HCT116 (cell line): Measurements from ENCODE around the gene CAMKMT.

Experiments used
- ELF1 ChIP-seq: IDR thresholded peaks from 2 replicates; pipeline ENCODE4 v1.6.1; 2012; ENCODE audit warnings: low read depth, borderline replicate concordance
- EZH2 ChIP-seq: fragments of 200-600 bp; sonication (generic); IDR thresholded peaks from 2 replicates; pipeline ENCODE4 v1.6.1; 2017; ENCODE audit warnings: antibody characterized with exemption, mixed run types
- EZH2phosphoT487 ChIP-seq: fragments of 200-600 bp; IDR thresholded peaks from 2 replicates; pipeline ENCODE4 v1.6.1; 2018; ENCODE audit warnings: antibody characterized with exemption, borderline replicate concordance
- JUND ChIP-seq: IDR thresholded peaks from 2 replicates; pipeline ENCODE4 v1.6.1; 2012
- POLR2A ChIP-seq: IDR thresholded peaks from 2 replicates; pipeline ENCODE4 v1.7.0; 2011; ENCODE audit warnings: borderline replicate concordance; ENCODE audit not compliant: insufficient read depth, insufficient read length; ENCODE audit errors: extremely low read depth
- POLR2AphosphoS5 ChIP-seq: IDR thresholded peaks from 2 replicates; pipeline ENCODE4 v1.6.1; 2011; ENCODE audit warnings: mild to moderate bottlenecking, low read depth, low read length, moderate library complexity
- RAD21 ChIP-seq: IDR thresholded peaks from 2 replicates; pipeline ENCODE4 v1.6.1; 2012; ENCODE audit warnings: low read depth, mild to moderate bottlenecking
- SIN3A ChIP-seq: IDR thresholded peaks from 2 replicates; pipeline ENCODE4 v1.6.1; 2012; ENCODE audit warnings: low read depth
- YY1 ChIP-seq: IDR thresholded peaks from 2 replicates; pipeline ENCODE4 v1.6.1; 2011; ENCODE audit warnings: low read length, low read depth, moderate library complexity, mild to moderate bottlenecking; ENCODE audit not compliant: insufficient replicate concordance; ENCODE audit errors: extremely low read depth
- TF ChIP-seq, protein P1 (sequence below), 3 experiments: fragments of 200-600 bp in 1 of 3; sonication (generic) in 1 of 3; IDR thresholded peaks in 2 of 3; conservative IDR thresholded peaks in 1 of 3; 2 replicates each; pipeline ENCODE4 v1.5.1; 2012 to 2017; ENCODE audit warnings: low read depth in 2 of 3, low read length in 2 of 3, antibody characterized with exemption in 1 of 3, borderline replicate concordance in 1 of 3, control low read depth in 1 of 3, mild to moderate bottlenecking in 1 of 3, mixed read lengths in 1 of 3, mixed run types in 1 of 3, moderate library complexity in 1 of 3; ENCODE audit not compliant: insufficient read depth in 1 of 3
- TF ChIP-seq, protein P2 (sequence below): IDR thresholded peaks from 2 replicates; pipeline ENCODE4 v1.6.1; 2012; ENCODE audit warnings: low read depth
- TF ChIP-seq, protein P3 (sequence below): IDR thresholded peaks from 2 replicates; pipeline ENCODE4 v1.6.1; 2011; ENCODE audit warnings: mild to moderate bottlenecking, low read length, moderate library complexity; ENCODE audit not compliant: insufficient replicate concordance; ENCODE audit errors: extremely low read depth
- TF ChIP-seq, protein P4 (sequence below): IDR thresholded peaks from 2 replicates; pipeline ENCODE4 v1.6.1; 2012

DNA sequence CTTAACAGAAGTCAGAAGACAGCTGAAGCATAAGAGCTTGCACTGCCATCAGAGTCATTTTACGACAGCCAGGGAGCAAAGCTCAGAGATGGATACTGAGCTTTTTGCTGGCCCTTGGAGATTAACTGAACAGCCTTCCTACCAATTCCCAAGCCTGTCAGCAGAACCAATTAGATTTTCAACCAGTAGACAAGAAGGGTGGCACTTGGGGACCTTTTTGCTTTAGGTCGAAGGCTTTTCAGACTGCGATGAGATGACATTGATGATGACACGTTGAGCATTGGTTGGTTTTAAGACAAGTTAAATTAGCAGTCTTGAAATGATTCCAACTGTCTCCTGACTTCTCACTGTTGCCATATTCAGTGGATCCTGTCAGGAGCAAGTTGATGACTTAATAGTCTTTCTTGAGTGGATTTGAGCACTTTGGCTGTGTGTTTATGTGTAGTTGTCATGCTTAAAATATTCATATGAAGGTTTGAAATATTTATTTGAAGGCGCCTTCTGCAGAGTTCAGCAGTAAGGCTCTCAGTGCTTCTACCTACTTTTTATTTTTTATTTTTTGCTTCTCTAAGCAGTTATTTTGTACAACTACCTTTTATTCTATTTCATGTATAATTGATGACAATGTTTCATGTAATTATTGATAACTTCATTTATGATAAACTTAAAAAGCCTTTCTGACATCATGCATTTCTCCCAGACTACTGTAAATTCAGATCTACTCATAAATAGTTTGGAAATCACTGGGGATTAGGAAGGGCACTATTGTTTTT is 256.7 kb downstream of the CAMKMT start:
- TF ChIP-seq, protein P1, sequence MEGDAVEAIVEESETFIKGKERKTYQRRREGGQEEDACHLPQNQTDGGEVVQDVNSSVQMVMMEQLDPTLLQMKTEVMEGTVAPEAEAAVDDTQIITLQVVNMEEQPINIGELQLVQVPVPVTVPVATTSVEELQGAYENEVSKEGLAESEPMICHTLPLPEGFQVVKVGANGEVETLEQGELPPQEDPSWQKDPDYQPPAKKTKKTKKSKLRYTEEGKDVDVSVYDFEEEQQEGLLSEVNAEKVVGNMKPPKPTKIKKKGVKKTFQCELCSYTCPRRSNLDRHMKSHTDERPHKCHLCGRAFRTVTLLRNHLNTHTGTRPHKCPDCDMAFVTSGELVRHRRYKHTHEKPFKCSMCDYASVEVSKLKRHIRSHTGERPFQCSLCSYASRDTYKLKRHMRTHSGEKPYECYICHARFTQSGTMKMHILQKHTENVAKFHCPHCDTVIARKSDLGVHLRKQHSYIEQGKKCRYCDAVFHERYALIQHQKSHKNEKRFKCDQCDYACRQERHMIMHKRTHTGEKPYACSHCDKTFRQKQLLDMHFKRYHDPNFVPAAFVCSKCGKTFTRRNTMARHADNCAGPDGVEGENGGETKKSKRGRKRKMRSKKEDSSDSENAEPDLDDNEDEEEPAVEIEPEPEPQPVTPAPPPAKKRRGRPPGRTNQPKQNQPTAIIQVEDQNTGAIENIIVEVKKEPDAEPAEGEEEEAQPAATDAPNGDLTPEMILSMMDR (IDR thresholded peaks at IDR 0.05 in 2 of 3, conservative IDR thresholded peaks at IDR 0.05 in 1 of 3; ENCODE audit: borderline replicate concordance in 1 of 3, insufficient read depth in 1 of 3, low read depth in 2 of 3, low read length in 2 of 3): no peak
- TF ChIP-seq JUND (no peak), EZH2phosphoT487 (no peak), YY1 (no peak), POLR2A (no peak), RAD21 (no peak), SIN3A (no peak), ELF1 (no peak), EZH2 (no peak), POLR2AphosphoS5 (no peak)
- TF ChIP-seq, protein P2, sequence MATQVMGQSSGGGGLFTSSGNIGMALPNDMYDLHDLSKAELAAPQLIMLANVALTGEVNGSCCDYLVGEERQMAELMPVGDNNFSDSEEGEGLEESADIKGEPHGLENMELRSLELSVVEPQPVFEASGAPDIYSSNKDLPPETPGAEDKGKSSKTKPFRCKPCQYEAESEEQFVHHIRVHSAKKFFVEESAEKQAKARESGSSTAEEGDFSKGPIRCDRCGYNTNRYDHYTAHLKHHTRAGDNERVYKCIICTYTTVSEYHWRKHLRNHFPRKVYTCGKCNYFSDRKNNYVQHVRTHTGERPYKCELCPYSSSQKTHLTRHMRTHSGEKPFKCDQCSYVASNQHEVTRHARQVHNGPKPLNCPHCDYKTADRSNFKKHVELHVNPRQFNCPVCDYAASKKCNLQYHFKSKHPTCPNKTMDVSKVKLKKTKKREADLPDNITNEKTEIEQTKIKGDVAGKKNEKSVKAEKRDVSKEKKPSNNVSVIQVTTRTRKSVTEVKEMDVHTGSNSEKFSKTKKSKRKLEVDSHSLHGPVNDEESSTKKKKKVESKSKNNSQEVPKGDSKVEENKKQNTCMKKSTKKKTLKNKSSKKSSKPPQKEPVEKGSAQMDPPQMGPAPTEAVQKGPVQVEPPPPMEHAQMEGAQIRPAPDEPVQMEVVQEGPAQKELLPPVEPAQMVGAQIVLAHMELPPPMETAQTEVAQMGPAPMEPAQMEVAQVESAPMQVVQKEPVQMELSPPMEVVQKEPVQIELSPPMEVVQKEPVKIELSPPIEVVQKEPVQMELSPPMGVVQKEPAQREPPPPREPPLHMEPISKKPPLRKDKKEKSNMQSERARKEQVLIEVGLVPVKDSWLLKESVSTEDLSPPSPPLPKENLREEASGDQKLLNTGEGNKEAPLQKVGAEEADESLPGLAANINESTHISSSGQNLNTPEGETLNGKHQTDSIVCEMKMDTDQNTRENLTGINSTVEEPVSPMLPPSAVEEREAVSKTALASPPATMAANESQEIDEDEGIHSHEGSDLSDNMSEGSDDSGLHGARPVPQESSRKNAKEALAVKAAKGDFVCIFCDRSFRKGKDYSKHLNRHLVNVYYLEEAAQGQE: no peak
- TF ChIP-seq, protein P3, sequence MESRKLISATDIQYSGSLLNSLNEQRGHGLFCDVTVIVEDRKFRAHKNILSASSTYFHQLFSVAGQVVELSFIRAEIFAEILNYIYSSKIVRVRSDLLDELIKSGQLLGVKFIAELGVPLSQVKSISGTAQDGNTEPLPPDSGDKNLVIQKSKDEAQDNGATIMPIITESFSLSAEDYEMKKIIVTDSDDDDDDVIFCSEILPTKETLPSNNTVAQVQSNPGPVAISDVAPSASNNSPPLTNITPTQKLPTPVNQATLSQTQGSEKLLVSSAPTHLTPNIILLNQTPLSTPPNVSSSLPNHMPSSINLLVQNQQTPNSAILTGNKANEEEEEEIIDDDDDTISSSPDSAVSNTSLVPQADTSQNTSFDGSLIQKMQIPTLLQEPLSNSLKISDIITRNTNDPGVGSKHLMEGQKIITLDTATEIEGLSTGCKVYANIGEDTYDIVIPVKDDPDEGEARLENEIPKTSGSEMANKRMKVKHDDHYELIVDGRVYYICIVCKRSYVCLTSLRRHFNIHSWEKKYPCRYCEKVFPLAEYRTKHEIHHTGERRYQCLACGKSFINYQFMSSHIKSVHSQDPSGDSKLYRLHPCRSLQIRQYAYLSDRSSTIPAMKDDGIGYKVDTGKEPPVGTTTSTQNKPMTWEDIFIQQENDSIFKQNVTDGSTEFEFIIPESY: no peak
- TF ChIP-seq, protein P4, sequence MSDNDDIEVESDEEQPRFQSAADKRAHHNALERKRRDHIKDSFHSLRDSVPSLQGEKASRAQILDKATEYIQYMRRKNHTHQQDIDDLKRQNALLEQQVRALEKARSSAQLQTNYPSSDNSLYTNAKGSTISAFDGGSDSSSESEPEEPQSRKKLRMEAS: no peak
